Left renal pelvis (tissue), 4 donors: ENCODE results near the gene SLC7A4. TPM values are rescaled to one million over a fixed set of nuclear protein-coding genes. Genes with fewer than 3 reads are reported as not detected.

Experiments used
- DNase-seq, 4 donors: peaks; one replicate each; pipeline ENCODE4 v3.0.0-alpha.2; 2013; ENCODE audit warnings: low read depth in 4 of 4, low spot score in 3 of 4
- polyA plus RNA-seq, 4 donors: library from polyadenylated mRNA; unstranded; fragments of 120-200 nt; gene quantifications; one replicate each; pipeline ENCODE4 v1.2.1, GENCODE V29; 2013; ENCODE audit not compliant: insufficient read length in 4 of 4

The SLC7A4 gene
- polyA plus RNA-seq, 4 donors: 1.2 to 5.8 (median 1.3) TPM

GRCh38 chr22:21000207-21000986 lies 32.0 kb downstream of the SLC7A4 start:
- no peak for DNase-seq

- no peak for DNase-seq
Observed at GRCh38 chr22:20999350-21000206, 32.8 kb downstream of the SLC7A4 start.

GRCh38 chr22:20998411-20999336 lies 33.7 kb downstream of the SLC7A4 start:
- DNase-seq: no peak

- DNase-seq: no peak
Observed at GRCh38 chr22:20997536-20998257, 34.7 kb downstream of the SLC7A4 start.

- DNase-seq: no peak
Observed at GRCh38 chr22:20996598-20997535, 35.5 kb downstream of the SLC7A4 start.

GRCh38 chr22:20996031-20996410 lies 36.3 kb downstream of the SLC7A4 start:
- DNase-seq: no peak

- DNase-seq: no peak
Observed at GRCh38 chr22:20995329-20996030, 36.9 kb downstream of the SLC7A4 start.

GRCh38 chr22:20994902-20995241 lies 37.5 kb downstream of the SLC7A4 start:
- no peak for DNase-seq

GRCh38 chr22:20994128-20994901 lies 38.0 kb downstream of the SLC7A4 start:
- DNase-seq: no peak

- DNase-seq: no peak
Observed at GRCh38 chr22:20993304-20994127, 38.8 kb downstream of the SLC7A4 start.

GRCh38 chr22:20992456-20993303 lies 39.7 kb downstream of the SLC7A4 start:
- no peak for DNase-seq

- DNase-seq: no peak
Observed at GRCh38 chr22:20992056-20992442, 40.3 kb downstream of the SLC7A4 start.

- no peak for DNase-seq
Observed at GRCh38 chr22:20991252-20992055, 40.9 kb downstream of the SLC7A4 start.

- no peak for DNase-seq
Observed at GRCh38 chr22:20990184-20991180, 41.9 kb downstream of the SLC7A4 start.
